ENCODE results near the gene NEK10. TPM values are rescaled to one million over a fixed set of nuclear protein-coding genes. Genes with fewer than 3 reads are reported as not detected.

The NEK10 gene
- total RNA-seq, 1 experiment from 2014 or later: 0.66 TPM

DNA sequence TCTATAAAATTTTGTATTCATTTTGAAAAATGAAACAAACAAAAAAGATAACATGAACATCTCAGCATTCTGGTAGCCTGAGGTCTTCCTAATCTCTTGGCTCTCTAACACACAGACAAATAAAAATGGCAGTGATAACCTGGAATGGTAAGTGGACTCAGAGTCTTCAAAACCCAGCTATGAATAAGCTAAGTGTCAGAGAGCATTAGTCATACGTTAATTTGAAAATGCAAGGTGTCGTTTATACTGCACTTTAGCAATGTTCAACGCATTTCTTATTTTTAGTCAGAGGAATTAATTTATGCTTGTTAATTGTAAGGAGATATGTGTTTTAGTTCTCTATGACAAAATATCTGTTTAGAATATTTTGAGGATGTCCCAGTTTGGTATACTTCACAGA is 294.3 kb downstream of the NEK10 start:
- no peak overlapping the region for H4K5ac ChIP-seq (ENCODE audit: insufficient read length, low read depth, low read length)
- no peak overlapping the region for H3K4me2 ChIP-seq (ENCODE audit: insufficient read depth, insufficient read length, low read length)
- H2BK12ac ChIP-seq (ENCODE audit: insufficient read length, low read depth, low read length): no peak overlapping the region
- no CpG with 5 or more reads among the region's 3 CpGs for WGBS (ENCODE audit: extremely low coverage, insufficient read length, low lambda C conversion rate)
- H4K91ac ChIP-seq (ENCODE audit: insufficient read length, low read depth, low read length): no peak overlapping the region
- H3K27ac Mint-ChIP-seq: no peak overlapping the region; a peak in 1 of 7 replicates
- TF ChIP-seq, protein P1, sequence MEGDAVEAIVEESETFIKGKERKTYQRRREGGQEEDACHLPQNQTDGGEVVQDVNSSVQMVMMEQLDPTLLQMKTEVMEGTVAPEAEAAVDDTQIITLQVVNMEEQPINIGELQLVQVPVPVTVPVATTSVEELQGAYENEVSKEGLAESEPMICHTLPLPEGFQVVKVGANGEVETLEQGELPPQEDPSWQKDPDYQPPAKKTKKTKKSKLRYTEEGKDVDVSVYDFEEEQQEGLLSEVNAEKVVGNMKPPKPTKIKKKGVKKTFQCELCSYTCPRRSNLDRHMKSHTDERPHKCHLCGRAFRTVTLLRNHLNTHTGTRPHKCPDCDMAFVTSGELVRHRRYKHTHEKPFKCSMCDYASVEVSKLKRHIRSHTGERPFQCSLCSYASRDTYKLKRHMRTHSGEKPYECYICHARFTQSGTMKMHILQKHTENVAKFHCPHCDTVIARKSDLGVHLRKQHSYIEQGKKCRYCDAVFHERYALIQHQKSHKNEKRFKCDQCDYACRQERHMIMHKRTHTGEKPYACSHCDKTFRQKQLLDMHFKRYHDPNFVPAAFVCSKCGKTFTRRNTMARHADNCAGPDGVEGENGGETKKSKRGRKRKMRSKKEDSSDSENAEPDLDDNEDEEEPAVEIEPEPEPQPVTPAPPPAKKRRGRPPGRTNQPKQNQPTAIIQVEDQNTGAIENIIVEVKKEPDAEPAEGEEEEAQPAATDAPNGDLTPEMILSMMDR (conservative IDR thresholded peaks at IDR 0.05): no peak
- no peak overlapping the region for H3K56ac ChIP-seq (ENCODE audit: insufficient read length, low read depth, low read length)
- no peaks in the 10 kb centered on the region for H3K9me3 ChIP-seq (ENCODE audit: control insufficient read depth, low read depth, low read length)
- H3K9ac ChIP-seq (ENCODE audit: extremely low read depth, insufficient read length, low read length): no peak overlapping the region
- H2AK5ac ChIP-seq (ENCODE audit: insufficient read length, low read length): no peak overlapping the region
- no peak overlapping the region for H3K4ac ChIP-seq (ENCODE audit: low read depth, low read length)
- H4K20me1 ChIP-seq (ENCODE audit: control insufficient read depth, insufficient read depth, insufficient read length): no peaks in the 10 kb centered on the region
- H2BK15ac ChIP-seq (ENCODE audit: low read depth, low read length): no peak overlapping the region
- no peak overlapping the region for H2AFZ ChIP-seq (ENCODE audit: low read length)
- H3K4me3 Mint-ChIP-seq: no peak overlapping the region
- no peak overlapping the region for H3K27ac ChIP-seq (ENCODE audit: insufficient read length, low read depth, low read length)
- H2BK20ac ChIP-seq (ENCODE audit: low read depth, low read length, poor library complexity, severe bottlenecking): no peak overlapping the region
- no peak overlapping the region for H3T11ph ChIP-seq (ENCODE audit: low read length)
- H3K14ac ChIP-seq (ENCODE audit: insufficient read depth, low read length): no peak overlapping the region
- H3K36me3 Mint-ChIP-seq (ENCODE audit: insufficient read depth in 1 of 3, low read depth in 3 of 3): peaks cover 0 to 5% (median 0%) of the 10 kb centered on the region in 3 experiments; a peak in 3 of 7 replicates
- peaks cover 43 to 48% of the 10 kb centered on the region in 2 experiments for H3K4me1 Mint-ChIP-seq
- no peaks in the 10 kb centered on the region for H3K9me3 Mint-ChIP-seq
- no peak overlapping the region for H4K8ac ChIP-seq (replicated peaks; ENCODE audit: insufficient read length, low read depth, low read length)
- no peak overlapping the region for H2BK5ac ChIP-seq (ENCODE audit: insufficient read length, low read length)
- H3K23ac ChIP-seq (ENCODE audit: insufficient read length, low read depth, low read length): no peak overlapping the region
- no peaks in the 10 kb centered on the region for H3K79me1 ChIP-seq (ENCODE audit: insufficient read depth, low read depth, low read length, poor library complexity, severe bottlenecking)
- H2BK120ac ChIP-seq (ENCODE audit: low read depth, low read length, poor library complexity, severe bottlenecking): no peak overlapping the region
- no peak overlapping the region for H3K18ac ChIP-seq (ENCODE audit: insufficient read length, low read depth, low read length)
- peaks cover 2% of the 10 kb centered on the region for H3K23me2 ChIP-seq (ENCODE audit: insufficient read length, low read depth, low read length, poor library complexity, severe bottlenecking)
- no peaks in the 10 kb centered on the region for H3K27me3 ChIP-seq (ENCODE audit: insufficient read depth, low read length)
- no peak for DNase-seq
- peaks cover 18% of the 10 kb centered on the region; the same call in 1 of the 2 replicates for H3K4me1 ChIP-seq (ENCODE audit: insufficient read depth, low read length)
- H3K27me3 Mint-ChIP-seq (ENCODE audit: low read depth): no peaks in the 10 kb centered on the region; the same call in 1 of the 2 replicates
- no peaks in the 10 kb centered on the region for H3K79me2 ChIP-seq (ENCODE audit: insufficient read depth, low read length)

Data from H9 (cell line).